ENCODE results near the gene NRTN. TPM values are rescaled to one million over a fixed set of nuclear protein-coding genes. Genes with fewer than 3 reads are reported as not detected.

The NRTN gene
- total RNA-seq, 1 experiment from 2014 or later = 4.6 TPM

GRCh38 chr19:5814852-5815246, 10.0 kb downstream of the NRTN start:
- H2BK12ac ChIP-seq (ENCODE audit: insufficient read length, low read depth, low read length) = no peak overlapping the region
- H3K27me3 ChIP-seq (ENCODE audit: insufficient read depth, low read length) = no peaks in the 10 kb centered on the region
- no peak overlapping the region for H2AFZ ChIP-seq (ENCODE audit: low read length)
- H2BK15ac ChIP-seq (ENCODE audit: low read depth, low read length) = no peak overlapping the region
- H4K5ac ChIP-seq (ENCODE audit: insufficient read length, low read depth, low read length) = no peak overlapping the region
- Mint-ChIP-seq H3K9me3 (no peaks in the 10 kb centered on the region), H3K27ac (peak overlapping the region in 1 of 3 experiments; percentile 15; a peak in 1 of 7 replicates), H3K27me3 (ENCODE audit: low read depth) (peaks cover 25% of the 10 kb centered on the region), H3K4me3 (no peak overlapping the region), H3K36me3 (ENCODE audit: insufficient read depth in 1 of 3, low read depth in 3 of 3) (no peaks in the 10 kb centered on the region), H3K4me1 (no peaks in the 10 kb centered on the region)
- H4K8ac ChIP-seq (replicated peaks; ENCODE audit: insufficient read length, low read depth, low read length) = no peak overlapping the region
- no peak overlapping the region for H3K4ac ChIP-seq (ENCODE audit: low read depth, low read length)
- no peak overlapping the region for H3K23ac ChIP-seq (ENCODE audit: insufficient read length, low read depth, low read length)
- H3K56ac ChIP-seq (ENCODE audit: insufficient read length, low read depth, low read length) = no peak overlapping the region
- no peak for TF ChIP-seq CTCF (conservative IDR thresholded peaks at IDR 0.05)
- H3K27ac ChIP-seq (ENCODE audit: insufficient read length, low read depth, low read length) = no peak overlapping the region
- no peaks in the 10 kb centered on the region for H3K79me1 ChIP-seq (ENCODE audit: insufficient read depth, low read depth, low read length, poor library complexity, severe bottlenecking)
- H3K9me3 ChIP-seq (ENCODE audit: control insufficient read depth, low read depth, low read length) = no peaks in the 10 kb centered on the region
- H3K4me2 ChIP-seq (ENCODE audit: insufficient read depth, insufficient read length, low read length) = no peak overlapping the region
- H2BK5ac ChIP-seq (ENCODE audit: insufficient read length, low read length) = no peak overlapping the region
- H3K9ac ChIP-seq (ENCODE audit: extremely low read depth, insufficient read length, low read length) = no peak overlapping the region
- no peaks in the 10 kb centered on the region for H3K4me1 ChIP-seq (ENCODE audit: insufficient read depth, low read length)
- no peaks in the 10 kb centered on the region for H4K20me1 ChIP-seq (ENCODE audit: control insufficient read depth, insufficient read depth, insufficient read length)
- H2BK120ac ChIP-seq (ENCODE audit: low read depth, low read length, poor library complexity, severe bottlenecking) = no peak overlapping the region
- H3T11ph ChIP-seq (ENCODE audit: low read length) = no peak overlapping the region
- H3K79me2 ChIP-seq (ENCODE audit: insufficient read depth, low read length) = no peaks in the 10 kb centered on the region
- H3K18ac ChIP-seq (ENCODE audit: insufficient read length, low read depth, low read length) = no peak overlapping the region
- H3K23me2 ChIP-seq (ENCODE audit: insufficient read length, low read depth, low read length, poor library complexity, severe bottlenecking) = no peaks in the 10 kb centered on the region
- no peak overlapping the region for H2BK20ac ChIP-seq (ENCODE audit: low read depth, low read length, poor library complexity, severe bottlenecking)
- H4K91ac ChIP-seq (ENCODE audit: insufficient read length, low read depth, low read length) = no peak overlapping the region
- H2AK5ac ChIP-seq (ENCODE audit: insufficient read length, low read length) = no peak overlapping the region
- no peak for DNase-seq
- no peak overlapping the region; the same call in 1 of the 2 replicates for H3K14ac ChIP-seq (ENCODE audit: insufficient read depth, low read length)
- WGBS (ENCODE audit: extremely low coverage, insufficient read length, low lambda C conversion rate) = no CpG with 5 or more reads among the region's 11 CpGs

Measured in H9 (cell line).